Vagina (tissue), 2 donors: ENCODE data around the gene LNX2.

Experiments
- POLR2A ChIP-seq, 2 donors: fragments of 450-650 bp; IDR thresholded peaks; one replicate each; pipeline ENCODE4 v1.6.1; 2017; ENCODE audit warnings: antibody characterized with exemption in 2 of 2, mild to moderate bottlenecking in 2 of 2, moderate library complexity in 2 of 2
- POLR2AphosphoS5 ChIP-seq, 2 donors: sonication (generic); formaldehyde crosslinking; IDR thresholded peaks; one replicate each; pipeline ENCODE4 v1.9.0; 2017; ENCODE audit warnings: antibody characterized with exemption in 2 of 2, mild to moderate bottlenecking in 2 of 2, low read depth in 1 of 2; ENCODE audit not compliant: insufficient read depth in 1 of 2
- TF ChIP-seq, protein P1 (sequence below), 3 experiments: fragments of 450-650 bp in 2 of 3; fragments of 200-600 bp in 1 of 3; sonication (generic) in 1 of 3; IDR thresholded peaks; one replicate each; pipeline ENCODE4 v1.5.1; 2017 to 2019; ENCODE audit warnings: antibody characterized with exemption in 3 of 3, mild to moderate bottlenecking in 2 of 3, moderate library complexity in 2 of 3

DNA sequence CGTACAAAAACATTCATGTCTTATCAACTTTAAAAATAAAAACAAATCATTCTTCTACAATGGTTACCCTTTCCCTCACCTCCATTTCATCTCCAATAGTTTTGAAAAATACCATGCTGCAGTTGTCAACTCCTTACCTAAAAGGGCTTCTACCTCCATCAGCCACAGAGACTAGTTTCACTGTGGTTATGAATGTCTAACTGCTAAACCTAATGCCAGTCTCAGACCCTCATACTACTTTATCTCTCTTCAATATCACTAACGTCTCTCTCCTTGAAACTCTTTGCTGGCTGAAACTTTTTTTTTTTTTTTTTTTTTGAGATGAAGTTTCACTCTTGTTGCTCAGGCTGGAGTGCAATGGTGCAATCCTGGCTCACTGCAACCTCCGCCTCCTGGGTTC, 27.1 kb downstream of the LNX2 start:
- no peak for TF ChIP-seq POLR2A (IDR thresholded peaks at IDR 0.05)
- TF ChIP-seq, protein P1, sequence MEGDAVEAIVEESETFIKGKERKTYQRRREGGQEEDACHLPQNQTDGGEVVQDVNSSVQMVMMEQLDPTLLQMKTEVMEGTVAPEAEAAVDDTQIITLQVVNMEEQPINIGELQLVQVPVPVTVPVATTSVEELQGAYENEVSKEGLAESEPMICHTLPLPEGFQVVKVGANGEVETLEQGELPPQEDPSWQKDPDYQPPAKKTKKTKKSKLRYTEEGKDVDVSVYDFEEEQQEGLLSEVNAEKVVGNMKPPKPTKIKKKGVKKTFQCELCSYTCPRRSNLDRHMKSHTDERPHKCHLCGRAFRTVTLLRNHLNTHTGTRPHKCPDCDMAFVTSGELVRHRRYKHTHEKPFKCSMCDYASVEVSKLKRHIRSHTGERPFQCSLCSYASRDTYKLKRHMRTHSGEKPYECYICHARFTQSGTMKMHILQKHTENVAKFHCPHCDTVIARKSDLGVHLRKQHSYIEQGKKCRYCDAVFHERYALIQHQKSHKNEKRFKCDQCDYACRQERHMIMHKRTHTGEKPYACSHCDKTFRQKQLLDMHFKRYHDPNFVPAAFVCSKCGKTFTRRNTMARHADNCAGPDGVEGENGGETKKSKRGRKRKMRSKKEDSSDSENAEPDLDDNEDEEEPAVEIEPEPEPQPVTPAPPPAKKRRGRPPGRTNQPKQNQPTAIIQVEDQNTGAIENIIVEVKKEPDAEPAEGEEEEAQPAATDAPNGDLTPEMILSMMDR (IDR thresholded peaks at IDR 0.05) = no peak
- no peak for TF ChIP-seq POLR2AphosphoS5 (IDR thresholded peaks at IDR 0.05; ENCODE audit: insufficient read depth in 1 of 2, low read depth in 1 of 2)
